Activated T-helper 1 cell treated with anti-CD3 and anti-CD28 coated beads, Interleukin-12 subunit alpha, Interleukin-12 subunit beta, Interleukin-2, Interleukin-4 antibody, amounts not matched to agents 30 ng/mL and 10 ng/mL and 1 ng/mL, durations not matched to agents 14 hours and 24 hours and 36 hours (primary cell): Measurements from ENCODE around the gene MYO3B. TPM values are rescaled to one million over a fixed set of nuclear protein-coding genes. Genes with fewer than 3 reads are reported as not detected.

Experiments used
- DNase-seq: peaks from one replicate; pipeline ENCODE4 v3.0.0; 2021; ENCODE audit warnings: low spot score
- H3K27ac Mint-ChIP-seq: one replicate; pipeline ENCODE4 v1.8.0; 2021; ENCODE audit warnings: mild to moderate bottlenecking, mixed read lengths
- H3K27me3 Mint-ChIP-seq: one replicate; pipeline ENCODE4 v1.8.0; 2022; ENCODE audit warnings: mild to moderate bottlenecking, moderate library complexity, mixed read lengths; ENCODE audit not compliant: insufficient read depth
- H3K36me3 Mint-ChIP-seq: one replicate; pipeline ENCODE4 v1.8.0; 2021; ENCODE audit warnings: low read depth, mixed read lengths
- H3K4me1 Mint-ChIP-seq: one replicate; pipeline ENCODE4 v1.8.0; 2021; ENCODE audit warnings: low read depth, mixed read lengths
- H3K4me3 Mint-ChIP-seq: one replicate; pipeline ENCODE4 v1.8.0; 2021; ENCODE audit warnings: mild to moderate bottlenecking, moderate library complexity, mixed read lengths
- H3K9me3 Mint-ChIP-seq: one replicate; pipeline ENCODE4 v1.8.0; 2021; ENCODE audit warnings: mixed read lengths
- intact Hi-C: fragments of 100-400 bp; cut with micrococcal nuclease; formaldehyde crosslinking; loops from one replicate; pipeline ENCODE4 v1.15.1; 2024
- total RNA-seq: library from RNA; stranded (reverse); gene quantifications from 2 replicates; pipeline ENCODE4 v1.2.3, GENCODE V29; 2022

MYO3B gene
- total RNA-seq, 1 donor from 2014 or later = 0.57 TPM

- no peak overlapping the region for H3K27ac Mint-ChIP-seq
- intact Hi-C loops = no loop called here
Observed at GRCh38 chr2:170386554-170386953, 208.6 kb downstream of the MYO3B start.

GRCh38 chr2:170391018-170391417 lies 213.1 kb downstream of the MYO3B start:
- H3K4me3 Mint-ChIP-seq = no peak overlapping the region
- no peaks in the 10 kb centered on the region for H3K36me3 Mint-ChIP-seq
- no peaks in the 10 kb centered on the region for H3K4me1 Mint-ChIP-seq
- intact Hi-C loops = no loop called here
- peaks cover 35% of the 10 kb centered on the region for H3K27me3 Mint-ChIP-seq
- no peak overlapping the region for H3K27ac Mint-ChIP-seq
- DNase-seq = no peak
- no peaks in the 10 kb centered on the region for H3K9me3 Mint-ChIP-seq

More at GRCh38 chr2:170386554-170386953, 208.6 kb downstream of the MYO3B start:
- Mint-ChIP-seq H3K4me3 (no peak overlapping the region), H3K27me3 (peaks cover 23% of the 10 kb centered on the region), H3K9me3 (no peaks in the 10 kb centered on the region), H3K4me1 (no peaks in the 10 kb centered on the region), H3K36me3 (no peaks in the 10 kb centered on the region)
- DNase-seq = no peak

GRCh38 chr2:170391697-170392096 lies 213.8 kb downstream of the MYO3B start:
- no peak for DNase-seq
- Mint-ChIP-seq H3K27me3 (peaks cover 35% of the 10 kb centered on the region), H3K27ac (no peak overlapping the region), H3K4me1 (no peaks in the 10 kb centered on the region), H3K36me3 (no peaks in the 10 kb centered on the region), H3K9me3 (no peaks in the 10 kb centered on the region), H3K4me3 (no peak overlapping the region)
- intact Hi-C loops = no loop called here

GRCh38 chr2:170393861-170394498 lies 216.0 kb downstream of the MYO3B start:
- DNase-seq = no peak
- intact Hi-C loops = no loop called here
- no peak overlapping the region for H3K27ac Mint-ChIP-seq
- no peaks in the 10 kb centered on the region for H3K36me3 Mint-ChIP-seq
- no peaks in the 10 kb centered on the region for H3K9me3 Mint-ChIP-seq
- no peaks in the 10 kb centered on the region for H3K4me1 Mint-ChIP-seq
- no peak overlapping the region for H3K4me3 Mint-ChIP-seq
- H3K27me3 Mint-ChIP-seq = peaks cover 35% of the 10 kb centered on the region

- H3K36me3 Mint-ChIP-seq = no peaks in the 10 kb centered on the region
- H3K4me3 Mint-ChIP-seq = no peak overlapping the region
- H3K4me1 Mint-ChIP-seq = no peaks in the 10 kb centered on the region
- intact Hi-C loops = no loop called here
- no peaks in the 10 kb centered on the region for H3K9me3 Mint-ChIP-seq
- H3K27ac Mint-ChIP-seq = no peak overlapping the region
- DNase-seq = no peak
- H3K27me3 Mint-ChIP-seq = peaks cover 35% of the 10 kb centered on the region
Observed at GRCh38 chr2:170394641-170395387, 216.9 kb downstream of the MYO3B start.

GRCh38 chr2:170396799-170397459 lies 219.0 kb downstream of the MYO3B start:
- Mint-ChIP-seq H3K4me3 (no peak overlapping the region), H3K9me3 (no peaks in the 10 kb centered on the region), H3K4me1 (no peaks in the 10 kb centered on the region), H3K27ac (no peak overlapping the region), H3K27me3 (peaks cover 33% of the 10 kb centered on the region), H3K36me3 (no peaks in the 10 kb centered on the region)
- DNase-seq = no peak
- intact Hi-C loops = loop anchor here (1.0 to 2.0 kb wide), 2 partner anchors 72 to 415 kb away; no protein-coding TSS in a partner anchor

- H3K36me3 Mint-ChIP-seq = no peaks in the 10 kb centered on the region
- no peak overlapping the region for H3K4me3 Mint-ChIP-seq
- H3K9me3 Mint-ChIP-seq = no peaks in the 10 kb centered on the region
- H3K27ac Mint-ChIP-seq = no peak overlapping the region
- intact Hi-C loops = no loop called here
- H3K4me1 Mint-ChIP-seq = no peaks in the 10 kb centered on the region
- peaks cover 25% of the 10 kb centered on the region for H3K27me3 Mint-ChIP-seq
- no peak for DNase-seq
Observed at GRCh38 chr2:170401187-170401586, 223.2 kb downstream of the MYO3B start.

- Mint-ChIP-seq H3K27me3 (peaks cover 20% of the 10 kb centered on the region), H3K27ac (no peak overlapping the region), H3K4me1 (peaks cover 8% of the 10 kb centered on the region), H3K4me3 (no peak overlapping the region), H3K9me3 (no peaks in the 10 kb centered on the region), H3K36me3 (no peaks in the 10 kb centered on the region)
- no peak for DNase-seq
- intact Hi-C loops = loop anchor here (5.0 kb wide), 3 partner anchors 168 to 302 kb away; no protein-coding TSS in a partner anchor
Observed at GRCh38 chr2:170404846-170405245, 226.9 kb downstream of the MYO3B start.

GRCh38 chr2:170405326-170405725 lies 227.4 kb downstream of the MYO3B start:
- intact Hi-C loops = loop anchor here (5.0 kb wide), 3 partner anchors 168 to 302 kb away; no protein-coding TSS in a partner anchor
- Mint-ChIP-seq H3K36me3 (no peaks in the 10 kb centered on the region), H3K27me3 (peaks cover 20% of the 10 kb centered on the region), H3K4me3 (no peak overlapping the region), H3K9me3 (no peaks in the 10 kb centered on the region), H3K27ac (no peak overlapping the region), H3K4me1 (peaks cover 8% of the 10 kb centered on the region)
- DNase-seq = no peak

- no peaks in the 10 kb centered on the region for H3K36me3 Mint-ChIP-seq
- no peaks in the 10 kb centered on the region for H3K9me3 Mint-ChIP-seq
- H3K4me1 Mint-ChIP-seq = peaks cover 8% of the 10 kb centered on the region
- intact Hi-C loops = loop anchor here (1.0 to 5.0 kb wide), 5 partner anchors 84 to 404 kb away; no protein-coding TSS in a partner anchor
- no peak overlapping the region for H3K27ac Mint-ChIP-seq
- H3K27me3 Mint-ChIP-seq = peaks cover 13% of the 10 kb centered on the region
- H3K4me3 Mint-ChIP-seq = no peak overlapping the region
- DNase-seq = no peak
Observed at GRCh38 chr2:170408461-170409163, 230.7 kb downstream of the MYO3B start.

- Mint-ChIP-seq H3K27me3 (peaks cover 10% of the 10 kb centered on the region), H3K9me3 (no peaks in the 10 kb centered on the region), H3K4me1 (peaks cover 8% of the 10 kb centered on the region), H3K36me3 (no peaks in the 10 kb centered on the region), H3K27ac (no peak overlapping the region), H3K4me3 (peak overlapping the region; percentile 45)
- DNase-seq = peak; percentile 52
- intact Hi-C loops = loop anchor here (1.0 to 5.0 kb wide), 5 partner anchors 85 to 403 kb away; no protein-coding TSS in a partner anchor
Observed at GRCh38 chr2:170409164-170409535, 231.2 kb downstream of the MYO3B start.

- intact Hi-C loops = no loop called here
- no peak for DNase-seq
- Mint-ChIP-seq H3K4me3 (no peak overlapping the region), H3K4me1 (peaks cover 8% of the 10 kb centered on the region), H3K36me3 (no peaks in the 10 kb centered on the region), H3K27ac (no peak overlapping the region), H3K9me3 (no peaks in the 10 kb centered on the region), H3K27me3 (peaks cover 8% of the 10 kb centered on the region)
Observed at GRCh38 chr2:170411660-170412059, 233.7 kb downstream of the MYO3B start.
